ENCODE data around the gene NAV3.

- no peak for TF ChIP-seq CTCF (IDR thresholded peaks at IDR 0.05)
- no peak for TF ChIP-seq POLR2A (IDR thresholded peaks at IDR 0.05)
Measured at GRCh38 chr12:78036874-78037273, 206.2 kb downstream of the NAV3 start.
